KMS-11 (cell line): ENCODE results near the gene OR9G1.

Experiments used
- H2AFZ ChIP-seq: fragments of 200-600 bp; sonication (generic); 2 replicates; pipeline ENCODE4 v1.6.1; 2016; ENCODE audit warnings: antibody characterized with exemption, mixed run types, low read depth
- H3K27ac ChIP-seq: fragments of 200-600 bp; sonication (generic); 2 replicates; pipeline ENCODE4 v1.6.1; 2016; ENCODE audit warnings: mild to moderate bottlenecking, mixed run types
- H3K27me3 ChIP-seq: fragments of 200-600 bp; sonication (generic); 2 replicates; pipeline ENCODE4 v1.6.1; 2017; ENCODE audit warnings: mild to moderate bottlenecking, low read depth, mixed run types, moderate library complexity; ENCODE audit not compliant: insufficient read depth
- H3K36me3 ChIP-seq: fragments of 200-600 bp; sonication (generic); 2 replicates; pipeline ENCODE4 v1.6.1; 2017; ENCODE audit warnings: mild to moderate bottlenecking, mixed run types; ENCODE audit not compliant: insufficient read depth
- H3K4me1 ChIP-seq: fragments of 200-600 bp; sonication (generic); 2 replicates; pipeline ENCODE4 v1.6.1; 2016; ENCODE audit warnings: mild to moderate bottlenecking, low read depth, mixed run types; ENCODE audit not compliant: poor library complexity, severe bottlenecking
- H3K4me2 ChIP-seq: fragments of 200-600 bp; sonication (generic); 2 replicates; pipeline ENCODE4 v1.7.0; 2016; ENCODE audit warnings: mild to moderate bottlenecking, mixed run types
- H3K4me3 ChIP-seq: fragments of 200-600 bp; sonication (generic); IDR thresholded peaks from 2 replicates; pipeline ENCODE4 v1.6.1; 2017; ENCODE audit warnings: low read depth, low read length, mixed read lengths; ENCODE audit not compliant: insufficient read depth
- H3K79me2 ChIP-seq: fragments of 200-600 bp; sonication (generic); 2 replicates; pipeline ENCODE4 v1.6.1; 2016; ENCODE audit warnings: low read depth, mixed run types; ENCODE audit not compliant: insufficient read depth
- H3K9ac ChIP-seq: fragments of 200-600 bp; sonication (generic); 2 replicates; pipeline ENCODE4 v1.6.1; 2016; ENCODE audit warnings: mild to moderate bottlenecking, mixed run types
- H4K20me1 ChIP-seq: fragments of 200-600 bp; sonication (generic); 2 replicates; pipeline ENCODE4 v1.6.1; 2016; ENCODE audit warnings: mild to moderate bottlenecking, mixed run types; ENCODE audit not compliant: insufficient read depth
- CTCF ChIP-seq: fragments of 200-600 bp; sonication (generic); conservative IDR thresholded peaks from 2 replicates; pipeline ENCODE4 v1.6.1; 2017; ENCODE audit warnings: low read depth, mild to moderate bottlenecking, antibody characterized with exemption, low read length, moderate library complexity, mixed read lengths

The OR9G1 gene

GRCh38 chr11:56705784-56706396, 7.0 kb downstream of the OR9G1 start:
- H3K27me3 ChIP-seq: no peaks in the 10 kb centered on the region
- H3K4me1 ChIP-seq: no peaks in the 10 kb centered on the region
- H2AFZ ChIP-seq: no peak overlapping the region
- H3K36me3 ChIP-seq: no peaks in the 10 kb centered on the region
- H3K79me2 ChIP-seq: no peaks in the 10 kb centered on the region
- no peaks in the 10 kb centered on the region for H4K20me1 ChIP-seq
- no peak for TF ChIP-seq CTCF
- no peak overlapping the region for H3K9ac ChIP-seq
- no peak overlapping the region for H3K27ac ChIP-seq
- H3K4me3 ChIP-seq: no peak overlapping the region
- no peak overlapping the region for H3K4me2 ChIP-seq

- Histone ChIP-seq H3K79me2 (no peaks in the 10 kb centered on the region), H2AFZ (no peak overlapping the region), H3K4me1 (no peaks in the 10 kb centered on the region), H3K36me3 (no peaks in the 10 kb centered on the region), H3K4me3 (no peak overlapping the region), H3K9ac (no peak overlapping the region), H4K20me1 (no peaks in the 10 kb centered on the region), H3K27ac (no peak overlapping the region), H3K27me3 (no peaks in the 10 kb centered on the region), H3K4me2 (no peak overlapping the region)
- TF ChIP-seq CTCF: no peak
These were observed 7.6 kb downstream of the OR9G1 start for GRCh38 chr11:56706486-56706885.

- Histone ChIP-seq H3K79me2 (no peaks in the 10 kb centered on the region), H3K4me2 (no peak overlapping the region), H3K4me1 (no peaks in the 10 kb centered on the region), H3K4me3 (no peak overlapping the region), H3K9ac (no peak overlapping the region), H3K27me3 (no peaks in the 10 kb centered on the region), H2AFZ (no peak overlapping the region), H3K27ac (no peak overlapping the region), H4K20me1 (no peaks in the 10 kb centered on the region), H3K36me3 (no peaks in the 10 kb centered on the region)
- no peak for TF ChIP-seq CTCF
These were observed 15.3 kb downstream of the OR9G1 start for GRCh38 chr11:56714206-56714605.

GRCh38 chr11:56716379-56716854, 17.5 kb downstream of the OR9G1 start:
- no peak overlapping the region for H3K27ac ChIP-seq
- no peak overlapping the region for H2AFZ ChIP-seq
- H3K79me2 ChIP-seq: no peaks in the 10 kb centered on the region
- H3K4me2 ChIP-seq: no peak overlapping the region
- no peaks in the 10 kb centered on the region for H3K4me1 ChIP-seq
- TF ChIP-seq CTCF: no peak
- H3K27me3 ChIP-seq: no peaks in the 10 kb centered on the region
- H4K20me1 ChIP-seq: no peaks in the 10 kb centered on the region
- no peak overlapping the region for H3K9ac ChIP-seq
- no peaks in the 10 kb centered on the region for H3K36me3 ChIP-seq
- H3K4me3 ChIP-seq: no peak overlapping the region
